Activated T-helper 2 cell treated with anti-CD3 and anti-CD28 coated beads, Interferon-gamma antibody, Interleukin-2, Interleukin-4, amounts not matched to agents 10 μg/mL and 5 μg/mL and 100 μg/mL, durations not matched to agents 14 hours and 24 hours and 36 hours (primary cell): Measurements from ENCODE around the gene CYB5B. TPM values are rescaled to one million over a fixed set of nuclear protein-coding genes. Genes with fewer than 3 reads are reported as not detected.

Experiments used
- DNase-seq: peaks from one replicate; pipeline ENCODE4 v3.0.0; 2021; ENCODE audit warnings: low spot score
- H3K27ac Mint-ChIP-seq: one replicate; pipeline ENCODE4 v1.8.0; 2021; ENCODE audit warnings: mixed read lengths
- H3K27me3 Mint-ChIP-seq: one replicate; pipeline ENCODE4 v1.8.0; 2021; ENCODE audit warnings: low read depth, mixed read lengths
- H3K36me3 Mint-ChIP-seq: one replicate; pipeline ENCODE4 v1.8.0; 2021; ENCODE audit warnings: low read depth, mixed read lengths
- H3K4me1 Mint-ChIP-seq: one replicate; pipeline ENCODE4 v1.8.0; 2021; ENCODE audit warnings: low read depth, mixed read lengths
- H3K4me3 Mint-ChIP-seq: one replicate; pipeline ENCODE4 v1.8.0; 2021; ENCODE audit warnings: low read depth, mild to moderate bottlenecking, moderate library complexity, mixed read lengths
- H3K9me3 Mint-ChIP-seq: one replicate; pipeline ENCODE4 v1.8.0; 2021; ENCODE audit warnings: mixed read lengths
- intact Hi-C: fragments of 100-400 bp; cut with micrococcal nuclease; formaldehyde crosslinking; loops from one replicate; pipeline ENCODE4 v1.15.1; 2023
- total RNA-seq: library from RNA; stranded (reverse); gene quantifications from 2 replicates; pipeline ENCODE4 v1.2.3, GENCODE V29; 2022

CYB5B gene
- total RNA-seq, 1 donor from 2014 or later = 201 TPM

DNA sequence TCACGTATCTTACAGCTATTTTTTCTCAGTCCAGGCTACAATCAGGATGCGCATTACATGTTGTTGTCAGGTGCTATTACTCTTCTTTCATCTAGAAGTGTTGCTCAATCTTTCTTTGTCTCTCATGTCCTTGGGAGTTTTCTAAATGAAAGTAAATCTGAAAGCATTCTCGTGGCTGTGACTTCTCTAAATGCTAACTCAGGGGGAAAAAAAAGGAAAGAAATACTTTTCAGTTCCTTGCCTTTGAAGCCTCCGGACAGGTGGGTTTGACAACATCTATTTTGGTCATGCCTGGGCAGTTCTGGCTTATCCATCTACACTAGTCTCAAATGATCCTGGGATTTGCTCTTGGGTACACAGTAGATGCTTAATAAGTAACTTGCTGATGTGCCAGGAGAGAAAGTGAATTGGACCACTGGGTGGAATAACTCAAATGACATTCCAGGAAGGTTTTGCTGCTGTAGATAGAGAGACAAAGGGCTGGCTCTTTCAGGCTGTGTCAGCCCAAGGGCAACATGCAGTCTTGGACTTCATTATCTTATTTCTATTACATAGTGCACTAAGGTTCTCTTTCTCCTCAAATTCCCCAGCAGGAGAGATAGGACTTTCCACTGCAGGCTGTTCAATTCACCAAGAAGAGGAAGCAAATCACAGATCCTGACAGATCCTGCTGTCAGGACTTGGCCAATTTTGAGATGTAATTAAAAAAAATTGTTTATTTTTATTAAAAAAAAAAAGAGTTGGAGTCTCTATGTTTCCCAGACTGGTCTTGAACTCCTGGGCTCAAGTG, 77.7 kb downstream of the CYB5B start:
- no peak overlapping the region for H3K27ac Mint-ChIP-seq

DNA sequence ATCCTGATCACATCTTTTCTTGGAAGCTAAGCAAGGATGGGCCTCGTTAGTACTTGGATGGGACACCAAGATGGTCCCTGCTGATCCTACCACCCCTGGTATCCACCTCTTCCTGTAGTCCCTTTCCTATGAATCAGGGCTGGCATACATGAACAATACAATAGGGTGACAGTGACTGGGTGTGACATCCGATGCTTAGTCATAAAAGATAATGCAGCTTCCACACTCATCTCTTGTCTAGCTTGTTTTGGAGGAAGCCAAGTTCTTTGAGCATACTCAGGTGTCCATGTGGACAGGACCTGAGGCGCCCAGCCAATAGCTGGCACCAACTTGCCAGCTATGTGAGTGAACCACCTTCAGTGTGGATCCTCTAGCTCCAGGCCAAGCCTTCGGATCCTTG, 78.8 kb downstream of the CYB5B start:
- Mint-ChIP-seq H3K4me3 (no peak overlapping the region), H3K27ac (no peak overlapping the region)
- no peak for DNase-seq

More for the DNA sequence above, 77.7 kb downstream of the CYB5B start:
- no peaks in the 10 kb centered on the region for H3K36me3 Mint-ChIP-seq
- intact Hi-C loops = no loop called here
- DNase-seq = no peak
- H3K27me3 Mint-ChIP-seq = no peaks in the 10 kb centered on the region
- no peak overlapping the region for H3K4me3 Mint-ChIP-seq
- H3K9me3 Mint-ChIP-seq = no peaks in the 10 kb centered on the region
- H3K4me1 Mint-ChIP-seq = peaks cover 7% of the 10 kb centered on the region

DNA sequence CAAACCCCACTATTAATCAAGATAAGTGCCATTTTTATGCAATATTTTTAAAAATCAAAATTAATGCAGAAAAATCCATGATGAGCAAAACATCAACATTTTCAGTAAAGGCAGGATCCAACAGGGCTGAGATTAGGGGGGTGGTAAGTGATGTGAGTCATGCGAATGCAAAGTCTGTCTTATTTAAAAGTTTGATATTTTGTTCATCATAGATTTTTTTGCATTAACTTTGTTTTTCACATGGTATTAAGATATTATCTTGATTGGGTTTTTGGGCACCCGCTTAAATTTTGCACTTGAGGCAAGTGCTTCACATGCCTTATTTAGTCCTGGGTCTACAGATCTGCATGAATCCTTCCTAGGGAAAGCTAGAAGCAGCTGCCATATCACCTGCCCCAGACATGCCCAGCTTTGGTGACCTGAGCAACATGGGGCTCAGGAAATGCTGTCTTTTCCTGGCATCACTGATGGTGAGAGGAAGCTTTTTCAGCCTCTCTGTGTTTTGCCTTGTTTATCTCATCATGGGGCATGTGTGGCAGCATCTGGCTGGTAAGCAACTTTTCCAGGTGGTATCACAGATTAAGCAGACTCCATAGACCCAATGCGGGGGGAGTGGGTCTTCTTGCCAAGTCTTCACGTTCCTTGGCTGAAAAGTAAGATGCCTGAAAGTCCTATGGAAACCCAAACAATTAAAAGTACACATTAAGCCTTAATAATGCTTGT, 83.8 kb downstream of the CYB5B start:
- no peaks in the 10 kb centered on the region for H3K36me3 Mint-ChIP-seq
- no peak for DNase-seq
- no peak overlapping the region for H3K27ac Mint-ChIP-seq
- H3K9me3 Mint-ChIP-seq = no peaks in the 10 kb centered on the region
- H3K4me3 Mint-ChIP-seq = no peak overlapping the region
- no peaks in the 10 kb centered on the region for H3K27me3 Mint-ChIP-seq
- intact Hi-C loops = no loop called here
- no peaks in the 10 kb centered on the region for H3K4me1 Mint-ChIP-seq

More for the DNA sequence above, 78.8 kb downstream of the CYB5B start:
- Mint-ChIP-seq H3K9me3 (no peaks in the 10 kb centered on the region), H3K4me1 (peaks cover 7% of the 10 kb centered on the region), H3K36me3 (no peaks in the 10 kb centered on the region), H3K27me3 (no peaks in the 10 kb centered on the region)
- intact Hi-C loops = no loop called here

DNA sequence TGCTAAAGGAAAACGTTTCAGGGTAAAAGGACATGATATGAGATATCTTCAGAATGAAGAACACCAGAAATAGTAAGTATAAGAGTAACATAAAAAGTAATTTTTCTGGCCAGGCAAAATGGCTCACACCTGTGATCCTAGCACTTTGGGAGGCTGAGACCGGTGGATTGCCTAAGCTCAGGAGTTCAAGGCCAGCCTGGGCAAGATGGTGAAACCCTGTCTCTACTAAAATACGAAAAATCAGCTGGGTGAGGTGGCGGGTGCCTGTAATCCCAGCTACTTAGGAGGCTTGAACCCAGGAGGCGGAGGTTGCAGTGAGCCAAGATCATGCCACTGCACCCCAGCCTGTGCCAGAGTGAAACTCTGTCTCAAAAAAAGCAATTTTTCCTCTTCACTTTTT, 84.7 kb downstream of the CYB5B start:
- intact Hi-C loops = no loop called here
- H3K4me1 Mint-ChIP-seq = no peaks in the 10 kb centered on the region
- no peaks in the 10 kb centered on the region for H3K9me3 Mint-ChIP-seq
- H3K4me3 Mint-ChIP-seq = no peak overlapping the region
- H3K36me3 Mint-ChIP-seq = no peaks in the 10 kb centered on the region
- no peaks in the 10 kb centered on the region for H3K27me3 Mint-ChIP-seq
- no peak for DNase-seq
- H3K27ac Mint-ChIP-seq = no peak overlapping the region

- H3K27me3 Mint-ChIP-seq = no peaks in the 10 kb centered on the region
- intact Hi-C loops = no loop called here
- H3K4me1 Mint-ChIP-seq = peaks cover 5% of the 10 kb centered on the region
- H3K9me3 Mint-ChIP-seq = no peaks in the 10 kb centered on the region
- no peak for DNase-seq
- H3K27ac Mint-ChIP-seq = no peak overlapping the region
- H3K4me3 Mint-ChIP-seq = no peak overlapping the region
- no peaks in the 10 kb centered on the region for H3K36me3 Mint-ChIP-seq
Observed at GRCh38 chr16:69511651-69512050, 87.2 kb downstream of the CYB5B start.

GRCh38 chr16:69513180-69513966, 89.0 kb downstream of the CYB5B start:
- H3K27ac Mint-ChIP-seq = no peak overlapping the region
- no peak overlapping the region for H3K4me3 Mint-ChIP-seq
- H3K36me3 Mint-ChIP-seq = no peaks in the 10 kb centered on the region
- no peaks in the 10 kb centered on the region for H3K9me3 Mint-ChIP-seq
- intact Hi-C loops = no loop called here
- DNase-seq = no peak
- peaks cover 5% of the 10 kb centered on the region for H3K4me1 Mint-ChIP-seq
- no peaks in the 10 kb centered on the region for H3K27me3 Mint-ChIP-seq

DNA sequence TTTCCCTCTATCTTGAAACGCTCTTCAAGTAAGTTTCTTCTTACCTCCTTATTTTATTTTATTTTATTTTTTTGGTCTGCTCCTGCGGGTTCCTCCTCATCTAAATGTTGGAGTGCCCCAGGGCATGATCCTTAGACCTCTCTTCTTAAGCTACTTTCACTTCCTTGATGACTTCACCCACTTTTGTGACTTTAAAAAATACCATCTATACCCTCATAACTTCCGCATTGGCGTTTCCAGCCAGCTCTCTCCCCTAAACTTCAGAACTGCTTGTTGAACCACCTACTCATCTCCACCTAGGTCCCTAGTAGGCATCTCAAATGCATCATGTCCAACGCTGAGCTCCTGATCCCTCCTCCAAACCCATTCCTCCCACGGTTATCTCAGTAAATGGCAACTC, 89.9 kb downstream of the CYB5B start:
- H3K9me3 Mint-ChIP-seq = no peaks in the 10 kb centered on the region
- no peak overlapping the region for H3K27ac Mint-ChIP-seq
- DNase-seq = no peak
- peaks cover 5% of the 10 kb centered on the region for H3K4me1 Mint-ChIP-seq
- no peaks in the 10 kb centered on the region for H3K27me3 Mint-ChIP-seq
- no peak overlapping the region for H3K4me3 Mint-ChIP-seq
- intact Hi-C loops = no loop called here
- H3K36me3 Mint-ChIP-seq = no peaks in the 10 kb centered on the region

Other genes starting within 250 kb of the CYB5B start
- gene SNTB2, start 237.5 kb upstream of the CYB5B start, total RNA-seq = 29.8 and 30.4 TPM in 2 replicates
- 34.6 and 36.3 TPM in 2 replicates for gene VPS4A, start 113.3 kb upstream of the CYB5B start, total RNA-seq
- gene PDF, start 94.0 kb upstream of the CYB5B start, total RNA-seq = 15.5 and 17.8 TPM in 2 replicates
- 41.5 and 42.9 TPM in 2 replicates for gene COG8, start 85.1 kb upstream of the CYB5B start, total RNA-seq
- gene NIP7, start 84.8 kb upstream of the CYB5B start, total RNA-seq = 60.5 and 60.8 TPM in 2 replicates
- 1.8 and 1.9 TPM in 2 replicates for gene TMED6, start 72.8 kb upstream of the CYB5B start, total RNA-seq
- gene TERF2, start 38.6 kb upstream of the CYB5B start, total RNA-seq = 56.0 and 61.9 TPM in 2 replicates
- 49.2 and 54.0 TPM in 2 replicates for gene NFAT5, start 141.3 kb downstream of the CYB5B start, total RNA-seq